Measurements from ENCODE around the gene MED29. TPM values are rescaled to one million over a fixed set of nuclear protein-coding genes. Genes with fewer than 3 reads are reported as not detected.

MED29 gene
- total RNA-seq, 1 donor from 2014 or later, result 32.4 TPM

DNA sequence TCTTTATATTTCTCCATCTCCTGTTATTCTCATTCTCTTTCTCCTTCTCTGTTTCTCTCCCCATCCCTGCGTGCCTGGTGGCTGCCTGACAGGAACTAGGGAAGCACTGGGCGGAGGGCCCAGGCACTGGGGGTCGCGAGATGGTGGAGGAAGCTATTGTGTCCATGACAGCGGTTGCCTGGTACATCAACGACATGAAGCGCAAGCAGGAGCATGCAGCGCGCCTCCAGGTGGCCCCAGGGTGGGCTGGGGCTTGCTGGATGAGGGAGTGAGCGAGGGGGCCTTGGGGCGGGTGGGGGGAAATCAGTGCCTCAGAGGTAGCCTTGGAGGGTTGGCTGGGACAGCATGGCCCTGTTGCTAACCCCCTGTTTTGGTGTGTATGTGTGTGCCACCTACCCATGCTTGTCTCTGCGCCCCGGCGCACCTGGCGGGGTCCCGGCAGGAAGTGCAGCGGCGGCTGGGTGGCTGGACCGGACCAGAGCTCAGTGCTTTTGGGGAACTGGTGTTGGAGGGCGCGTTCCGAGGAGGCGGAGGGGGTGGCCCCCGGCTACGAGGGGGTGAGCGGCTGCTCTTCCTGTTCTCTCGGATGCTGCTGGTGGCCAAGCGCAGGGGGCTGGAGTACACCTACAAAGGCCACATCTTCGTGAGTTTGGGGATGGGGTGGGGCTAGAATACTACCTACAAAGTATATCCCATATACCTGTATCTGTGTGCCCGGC lies 26.4 kb downstream of the MED29 start:
- Mint-ChIP-seq H3K27me3 (ENCODE audit: unreplicated experiment) (peaks cover 13% of the 10 kb centered on the region), H3K4me1 (ENCODE audit: unreplicated experiment) (peaks cover 15% of the 10 kb centered on the region), H3K36me3 (ENCODE audit: low read depth, unreplicated experiment) (peaks cover 34% of the 10 kb centered on the region), H3K27ac (ENCODE audit: unreplicated experiment) (no peak overlapping the region), H3K9me3 (ENCODE audit: unreplicated experiment) (no peaks in the 10 kb centered on the region), H3K4me3 (ENCODE audit: unreplicated experiment) (peak overlapping the region; percentile 65)
- DNase-seq (ENCODE audit: low spot score), result no peak
- TF ChIP-seq CTCF (IDR thresholded peaks at IDR 0.05; ENCODE audit: unreplicated experiment), result no peak

DNA sequence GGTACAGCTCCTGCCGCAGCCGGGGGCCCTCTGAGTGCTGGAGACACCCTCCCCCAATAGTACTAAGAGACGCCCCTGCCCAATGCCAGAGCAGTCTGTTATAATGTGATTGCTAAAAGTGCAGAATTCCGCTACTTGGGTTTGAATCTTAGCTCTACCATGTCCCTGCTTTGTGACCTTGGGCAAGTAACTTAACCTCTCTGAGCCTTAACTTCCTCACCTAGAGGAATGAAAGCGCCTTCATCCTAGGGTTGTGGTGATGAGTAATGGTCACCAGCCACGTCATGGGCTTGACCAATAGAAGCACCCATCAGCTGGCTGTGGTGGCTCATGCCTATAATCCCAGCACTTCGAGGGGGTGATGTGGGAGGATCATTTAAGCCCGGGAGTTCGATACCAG lies 27.8 kb downstream of the MED29 start:
- H3K36me3 Mint-ChIP-seq (ENCODE audit: low read depth, unreplicated experiment), result peaks cover 40% of the 10 kb centered on the region
- TF ChIP-seq CTCF (IDR thresholded peaks at IDR 0.05; ENCODE audit: unreplicated experiment), result no peak
- no peak for DNase-seq (ENCODE audit: low spot score)
- H3K4me1 Mint-ChIP-seq (ENCODE audit: unreplicated experiment), result peaks cover 12% of the 10 kb centered on the region
- H3K27me3 Mint-ChIP-seq (ENCODE audit: unreplicated experiment), result peaks cover 11% of the 10 kb centered on the region
- H3K4me3 Mint-ChIP-seq (ENCODE audit: unreplicated experiment), result peak overlapping the region; percentile 78
- no peaks in the 10 kb centered on the region for H3K9me3 Mint-ChIP-seq (ENCODE audit: unreplicated experiment)
- no peak overlapping the region for H3K27ac Mint-ChIP-seq (ENCODE audit: unreplicated experiment)

GRCh38 chr19:39420769-39421168 lies 29.6 kb downstream of the MED29 start:
- no peak overlapping the region for H3K4me3 Mint-ChIP-seq (ENCODE audit: unreplicated experiment)
- no peak for DNase-seq (ENCODE audit: low spot score)
- no peaks in the 10 kb centered on the region for H3K9me3 Mint-ChIP-seq (ENCODE audit: unreplicated experiment)
- peaks cover 44% of the 10 kb centered on the region for H3K36me3 Mint-ChIP-seq (ENCODE audit: low read depth, unreplicated experiment)
- H3K27me3 Mint-ChIP-seq (ENCODE audit: unreplicated experiment), result peaks cover 7% of the 10 kb centered on the region
- no peaks in the 10 kb centered on the region for H3K4me1 Mint-ChIP-seq (ENCODE audit: unreplicated experiment)
- no peak for TF ChIP-seq CTCF (IDR thresholded peaks at IDR 0.05; ENCODE audit: unreplicated experiment)
- H3K27ac Mint-ChIP-seq (ENCODE audit: unreplicated experiment), result no peak overlapping the region

GRCh38 chr19:39422020-39422419 lies 30.8 kb downstream of the MED29 start:
- no peak overlapping the region for H3K27ac Mint-ChIP-seq (ENCODE audit: unreplicated experiment)
- TF ChIP-seq CTCF (IDR thresholded peaks at IDR 0.05; ENCODE audit: unreplicated experiment), result no peak
- H3K4me1 Mint-ChIP-seq (ENCODE audit: unreplicated experiment), result no peaks in the 10 kb centered on the region
- no peak for DNase-seq (ENCODE audit: low spot score)
- no peak overlapping the region for H3K4me3 Mint-ChIP-seq (ENCODE audit: unreplicated experiment)
- H3K36me3 Mint-ChIP-seq (ENCODE audit: low read depth, unreplicated experiment), result peaks cover 51% of the 10 kb centered on the region
- H3K27me3 Mint-ChIP-seq (ENCODE audit: unreplicated experiment), result peaks cover 7% of the 10 kb centered on the region
- no peaks in the 10 kb centered on the region for H3K9me3 Mint-ChIP-seq (ENCODE audit: unreplicated experiment)

DNA sequence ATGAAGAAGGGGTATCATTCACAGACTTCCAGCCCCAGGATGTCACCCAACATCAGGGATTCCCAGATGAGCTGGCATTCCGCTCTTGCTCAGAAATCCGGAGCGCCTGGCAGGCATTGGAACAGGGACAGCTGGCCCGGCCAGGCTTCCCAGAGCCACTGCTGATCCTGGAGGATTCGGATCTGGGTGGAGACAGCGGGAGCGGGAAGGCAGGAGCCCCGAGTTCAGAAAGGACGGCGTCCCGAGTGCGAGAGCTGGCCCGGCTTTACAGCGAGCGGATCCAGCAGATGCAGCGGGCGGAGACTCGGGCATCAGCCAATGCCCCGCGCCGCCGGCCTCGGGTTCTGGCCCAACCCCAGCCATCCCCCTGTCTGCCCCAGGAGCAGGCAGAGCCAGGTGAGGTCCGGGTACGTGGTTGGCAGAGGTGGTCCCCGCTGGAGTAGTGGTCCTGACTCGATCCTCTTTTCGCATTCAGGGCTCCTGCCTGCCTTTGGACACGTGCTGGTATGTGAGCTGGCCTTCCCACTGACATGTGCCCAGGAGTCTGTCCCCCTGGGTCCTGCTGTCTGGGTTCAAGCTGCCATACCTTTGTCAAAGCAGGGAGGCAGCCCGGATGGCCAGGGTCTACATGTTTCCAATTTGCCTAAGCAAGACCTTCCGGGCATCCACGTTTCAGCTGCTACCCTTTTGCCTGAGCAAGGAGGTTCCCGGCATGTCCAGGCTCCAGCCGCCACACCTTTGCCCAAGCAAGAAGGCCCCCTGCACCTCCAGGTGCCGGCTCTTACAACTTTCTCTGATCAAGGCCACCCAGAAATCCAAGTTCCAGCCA lies 32.3 kb downstream of the MED29 start:
- peak overlapping the region; percentile 79 for H3K4me3 Mint-ChIP-seq (ENCODE audit: unreplicated experiment)
- H3K4me1 Mint-ChIP-seq (ENCODE audit: unreplicated experiment), result no peaks in the 10 kb centered on the region
- no peak for DNase-seq (ENCODE audit: low spot score)
- peaks cover 9% of the 10 kb centered on the region for H3K27me3 Mint-ChIP-seq (ENCODE audit: unreplicated experiment)
- no peak for TF ChIP-seq CTCF (IDR thresholded peaks at IDR 0.05; ENCODE audit: unreplicated experiment)
- H3K36me3 Mint-ChIP-seq (ENCODE audit: low read depth, unreplicated experiment), result peaks cover 51% of the 10 kb centered on the region
- H3K27ac Mint-ChIP-seq (ENCODE audit: unreplicated experiment), result no peak overlapping the region
- H3K9me3 Mint-ChIP-seq (ENCODE audit: unreplicated experiment), result no peaks in the 10 kb centered on the region

Data from endothelial cell (in vitro differentiated cells).